ENCODE measurements around the gene GJA3. TPM values are rescaled to one million over a fixed set of nuclear protein-coding genes. Genes with fewer than 3 reads are reported as not detected.

Gene GJA3
- total and polyA plus RNA-seq, 2 of the 8 experiments (the other 6 are each of a cell fraction or from before 2014, with no cell fraction given) = 0.12 to 0.60 TPM

DNA sequence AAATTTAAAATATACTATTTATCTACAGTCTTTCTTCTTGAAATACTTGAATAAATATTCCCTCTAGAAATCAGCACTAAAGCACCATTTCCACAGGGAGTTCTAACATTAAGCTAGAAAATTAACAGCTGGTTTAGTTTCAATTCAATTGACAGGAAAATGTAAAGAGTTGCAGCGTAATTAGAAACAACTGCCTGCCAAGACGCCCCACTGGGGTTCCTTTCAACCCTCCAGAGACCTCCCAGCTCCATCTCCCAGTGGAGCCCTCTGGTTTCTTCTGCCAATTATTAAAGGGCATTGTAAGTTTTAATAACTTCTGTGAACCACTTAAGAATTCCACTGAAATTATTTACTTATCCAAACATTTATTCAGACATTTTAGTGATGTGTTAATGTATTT, 4.2 kb downstream of the GJA3 start (continued):
- TF ChIP-seq, protein P1, sequence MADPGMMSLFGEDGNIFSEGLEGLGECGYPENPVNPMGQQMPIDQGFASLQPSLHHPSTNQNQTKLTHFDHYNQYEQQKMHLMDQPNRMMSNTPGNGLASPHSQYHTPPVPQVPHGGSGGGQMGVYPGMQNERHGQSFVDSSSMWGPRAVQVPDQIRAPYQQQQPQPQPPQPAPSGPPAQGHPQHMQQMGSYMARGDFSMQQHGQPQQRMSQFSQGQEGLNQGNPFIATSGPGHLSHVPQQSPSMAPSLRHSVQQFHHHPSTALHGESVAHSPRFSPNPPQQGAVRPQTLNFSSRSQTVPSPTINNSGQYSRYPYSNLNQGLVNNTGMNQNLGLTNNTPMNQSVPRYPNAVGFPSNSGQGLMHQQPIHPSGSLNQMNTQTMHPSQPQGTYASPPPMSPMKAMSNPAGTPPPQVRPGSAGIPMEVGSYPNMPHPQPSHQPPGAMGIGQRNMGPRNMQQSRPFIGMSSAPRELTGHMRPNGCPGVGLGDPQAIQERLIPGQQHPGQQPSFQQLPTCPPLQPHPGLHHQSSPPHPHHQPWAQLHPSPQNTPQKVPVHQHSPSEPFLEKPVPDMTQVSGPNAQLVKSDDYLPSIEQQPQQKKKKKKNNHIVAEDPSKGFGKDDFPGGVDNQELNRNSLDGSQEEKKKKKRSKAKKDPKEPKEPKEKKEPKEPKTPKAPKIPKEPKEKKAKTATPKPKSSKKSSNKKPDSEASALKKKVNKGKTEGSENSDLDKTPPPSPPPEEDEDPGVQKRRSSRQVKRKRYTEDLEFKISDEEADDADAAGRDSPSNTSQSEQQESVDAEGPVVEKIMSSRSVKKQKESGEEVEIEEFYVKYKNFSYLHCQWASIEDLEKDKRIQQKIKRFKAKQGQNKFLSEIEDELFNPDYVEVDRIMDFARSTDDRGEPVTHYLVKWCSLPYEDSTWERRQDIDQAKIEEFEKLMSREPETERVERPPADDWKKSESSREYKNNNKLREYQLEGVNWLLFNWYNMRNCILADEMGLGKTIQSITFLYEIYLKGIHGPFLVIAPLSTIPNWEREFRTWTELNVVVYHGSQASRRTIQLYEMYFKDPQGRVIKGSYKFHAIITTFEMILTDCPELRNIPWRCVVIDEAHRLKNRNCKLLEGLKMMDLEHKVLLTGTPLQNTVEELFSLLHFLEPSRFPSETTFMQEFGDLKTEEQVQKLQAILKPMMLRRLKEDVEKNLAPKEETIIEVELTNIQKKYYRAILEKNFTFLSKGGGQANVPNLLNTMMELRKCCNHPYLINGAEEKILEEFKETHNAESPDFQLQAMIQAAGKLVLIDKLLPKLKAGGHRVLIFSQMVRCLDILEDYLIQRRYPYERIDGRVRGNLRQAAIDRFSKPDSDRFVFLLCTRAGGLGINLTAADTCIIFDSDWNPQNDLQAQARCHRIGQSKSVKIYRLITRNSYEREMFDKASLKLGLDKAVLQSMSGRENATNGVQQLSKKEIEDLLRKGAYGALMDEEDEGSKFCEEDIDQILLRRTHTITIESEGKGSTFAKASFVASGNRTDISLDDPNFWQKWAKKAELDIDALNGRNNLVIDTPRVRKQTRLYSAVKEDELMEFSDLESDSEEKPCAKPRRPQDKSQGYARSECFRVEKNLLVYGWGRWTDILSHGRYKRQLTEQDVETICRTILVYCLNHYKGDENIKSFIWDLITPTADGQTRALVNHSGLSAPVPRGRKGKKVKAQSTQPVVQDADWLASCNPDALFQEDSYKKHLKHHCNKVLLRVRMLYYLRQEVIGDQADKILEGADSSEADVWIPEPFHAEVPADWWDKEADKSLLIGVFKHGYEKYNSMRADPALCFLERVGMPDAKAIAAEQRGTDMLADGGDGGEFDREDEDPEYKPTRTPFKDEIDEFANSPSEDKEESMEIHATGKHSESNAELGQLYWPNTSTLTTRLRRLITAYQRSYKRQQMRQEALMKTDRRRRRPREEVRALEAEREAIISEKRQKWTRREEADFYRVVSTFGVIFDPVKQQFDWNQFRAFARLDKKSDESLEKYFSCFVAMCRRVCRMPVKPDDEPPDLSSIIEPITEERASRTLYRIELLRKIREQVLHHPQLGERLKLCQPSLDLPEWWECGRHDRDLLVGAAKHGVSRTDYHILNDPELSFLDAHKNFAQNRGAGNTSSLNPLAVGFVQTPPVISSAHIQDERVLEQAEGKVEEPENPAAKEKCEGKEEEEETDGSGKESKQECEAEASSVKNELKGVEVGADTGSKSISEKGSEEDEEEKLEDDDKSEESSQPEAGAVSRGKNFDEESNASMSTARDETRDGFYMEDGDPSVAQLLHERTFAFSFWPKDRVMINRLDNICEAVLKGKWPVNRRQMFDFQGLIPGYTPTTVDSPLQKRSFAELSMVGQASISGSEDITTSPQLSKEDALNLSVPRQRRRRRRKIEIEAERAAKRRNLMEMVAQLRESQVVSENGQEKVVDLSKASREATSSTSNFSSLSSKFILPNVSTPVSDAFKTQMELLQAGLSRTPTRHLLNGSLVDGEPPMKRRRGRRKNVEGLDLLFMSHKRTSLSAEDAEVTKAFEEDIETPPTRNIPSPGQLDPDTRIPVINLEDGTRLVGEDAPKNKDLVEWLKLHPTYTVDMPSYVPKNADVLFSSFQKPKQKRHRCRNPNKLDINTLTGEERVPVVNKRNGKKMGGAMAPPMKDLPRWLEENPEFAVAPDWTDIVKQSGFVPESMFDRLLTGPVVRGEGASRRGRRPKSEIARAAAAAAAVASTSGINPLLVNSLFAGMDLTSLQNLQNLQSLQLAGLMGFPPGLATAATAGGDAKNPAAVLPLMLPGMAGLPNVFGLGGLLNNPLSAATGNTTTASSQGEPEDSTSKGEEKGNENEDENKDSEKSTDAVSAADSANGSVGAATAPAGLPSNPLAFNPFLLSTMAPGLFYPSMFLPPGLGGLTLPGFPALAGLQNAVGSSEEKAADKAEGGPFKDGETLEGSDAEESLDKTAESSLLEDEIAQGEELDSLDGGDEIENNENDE (IDR thresholded peaks at IDR 0.05; ENCODE audit: insufficient replicate concordance, low read length) = no peak
- no peak for TF ChIP-seq NRF1 (IDR thresholded peaks at IDR 0.05; ENCODE audit: low read depth, low read length)
- TF ChIP-seq CEBPB (IDR thresholded peaks at IDR 0.05; ENCODE audit: low read depth, low read length) = no peak
- no peak for TF ChIP-seq GABPA (IDR thresholded peaks at IDR 0.05; ENCODE audit: borderline replicate concordance, insufficient read depth, low read length)
- TF ChIP-seq CHD2 (IDR thresholded peaks at IDR 0.05; ENCODE audit: low read length) = no peak
